PC-9 (cell line): Measurements from ENCODE around the gene OR13J1.

Experiments
- CTCF ChIP-seq: fragments of 200-600 bp; sonication (generic); conservative IDR thresholded peaks from 2 replicates; pipeline ENCODE4 v1.6.1; 2017; ENCODE audit warnings: mixed run types, antibody characterized with exemption, mild to moderate bottlenecking, moderate library complexity
- EZH2 ChIP-seq: fragments of 200-600 bp; sonication (generic); IDR thresholded peaks from 2 replicates; pipeline ENCODE4 v1.8.0; 2017; ENCODE audit warnings: antibody characterized with exemption, low read depth

GRCh38 chr9:35909274-35909673, 39.1 kb upstream of the OR13J1 start, which contains the start of gene SPAAR:
- TF ChIP-seq CTCF = no peak
- no peak for TF ChIP-seq EZH2
